K562 (cell line): ENCODE data around the gene UQCC2. TPM values are rescaled to one million over a fixed set of nuclear protein-coding genes. Genes with fewer than 3 reads are reported as not detected.

Experiments
- ATAC-seq: fragments of 200-7000 bp; cut with Tn5 transposase; 3 replicates; pipeline ENCODE4 v1.9.1; 2020; ENCODE audit warnings: moderate library complexity
- BruUV-seq: library from RNA; stranded (reverse); fragments of 400-500 nt; replicated peaks from 2 replicates; lab custom pipeline; 2021; lab: Mats Ljungman, UMichigan
- CTCF ChIA-PET: fragments of 300-600 bp; formaldehyde crosslinking; extraction: SDS; loops from one replicate; lab custom pipeline; 2021; ENCODE audit warnings: low intra/inter-chr PET ratio; lab: Yijun Ruan, JAX
- POLR2A ChIA-PET: fragments of 300-600, 350-650 bp; sonication (Branson Sonifier 250); formaldehyde crosslinking; extraction: SDS; loops from one replicate; lab custom pipeline; 2021; ENCODE audit warnings: antibody characterized with exemption, inconsistent platforms; lab: Yijun Ruan, JAX
- DNase-seq, 4 experiments: peaks; one replicate each; pipeline versions ENCODE4 v3.0.0 to v3.0.0-alpha.2; 2011 to 2018; ENCODE audit warnings: low spot score in 3 of 4, mixed read lengths in 3 of 4; ENCODE audit errors: extremely low read depth in 1 of 4
- FAIRE-seq: peaks from 2 replicates; lab custom pipeline; 2011; peaks lifted over from hg19 to GRCh38; lab: Jason Lieb, UNC
- H2AFZ ChIP-seq: 2 replicates; pipeline ENCODE4 v1.6.0; 2011; ENCODE audit warnings: low read depth, low read length, control low read depth, inconsistent platforms
- H3K27ac ChIP-seq: fragments of 200-600 bp; 3 replicates; pipeline ENCODE4 v1.8.0; 2011; ENCODE audit warnings: low read depth, mild to moderate bottlenecking, control low read depth, inconsistent platforms, low read length, moderate library complexity, mixed read lengths; ENCODE audit errors: extremely low read depth
- H3K27me3 ChIP-seq, 2 experiments: fragments of 300-600 bp in 1 of 2; 2 replicates in 1 of 2; 3 replicates in 1 of 2; pipeline versions ENCODE4 v1.6.0 to v1.8.0; 2011; ENCODE audit warnings: inconsistent platforms in 2 of 2, low read length in 2 of 2, mild to moderate bottlenecking in 1 of 2, mixed read lengths in 1 of 2, moderate library complexity in 1 of 2; ENCODE audit not compliant: control insufficient read depth in 2 of 2, insufficient read depth in 2 of 2
- H3K36me3 ChIP-seq: fragments of 300-600 bp; 3 replicates; pipeline ENCODE4 v1.8.0; 2011; ENCODE audit warnings: mild to moderate bottlenecking, low read length, inconsistent platforms; ENCODE audit not compliant: control insufficient read depth, insufficient read depth
- H3K4me1 ChIP-seq, 2 experiments: fragments of 200-600 bp in 1 of 2; replicated peaks in 1 of 2; 2 replicates in 1 of 2; 3 replicates in 1 of 2; pipeline versions ENCODE4 v1.5.1 to v1.8.0; 2011; ENCODE audit warnings: inconsistent platforms in 2 of 2, low read length in 2 of 2, mild to moderate bottlenecking in 1 of 2, mixed read lengths in 1 of 2, moderate library complexity in 1 of 2; ENCODE audit not compliant: control insufficient read depth in 2 of 2, insufficient read depth in 2 of 2
- H3K4me2 ChIP-seq: 2 replicates; pipeline ENCODE4 v1.6.1; 2011; ENCODE audit warnings: low read length, control low read depth, inconsistent platforms, mixed read lengths; ENCODE audit not compliant: insufficient read depth
- H3K4me3 ChIP-seq: fragments of 200-600 bp; sonication (generic), shearing (Covaris generic); 2 replicates; pipeline ENCODE4 v1.5.1; 2016; ENCODE audit warnings: control low read depth, inconsistent platforms
- H3K79me2 ChIP-seq: fragments of 200-600 bp; 3 replicates; pipeline ENCODE4 v1.8.0; 2011; ENCODE audit warnings: low read length, inconsistent platforms; ENCODE audit not compliant: control insufficient read depth, insufficient read depth
- H3K9ac ChIP-seq, 2 experiments: 2 replicates each; pipeline versions ENCODE4 v1.6.0 to v1.6.1; 2011; ENCODE audit warnings: low read depth in 2 of 2, low read length in 2 of 2, control low read depth in 1 of 2, inconsistent platforms in 1 of 2, mild to moderate bottlenecking in 1 of 2, mixed read lengths in 1 of 2; ENCODE audit not compliant: insufficient read depth in 1 of 2
- H3K9me1 ChIP-seq: one replicate; pipeline ENCODE4 v1.6.0; 2011; ENCODE audit warnings: inconsistent platforms, mild to moderate bottlenecking, low read length, moderate library complexity; ENCODE audit not compliant: control insufficient read depth, insufficient read depth
- H3K9me3 ChIP-seq: replicated peaks from 2 replicates; pipeline ENCODE4 v1.5.1; 2011; ENCODE audit warnings: low read depth, low read length, inconsistent platforms; ENCODE audit not compliant: control insufficient read depth, insufficient read depth
- H4K20me1 ChIP-seq: replicated peaks from 2 replicates; pipeline ENCODE4 v1.6.1; 2011; ENCODE audit warnings: low read length, inconsistent platforms, mixed read lengths; ENCODE audit not compliant: control insufficient read depth, insufficient read depth
- MBD2 ChIP-seq: sonication (generic); IDR thresholded peaks from 2 replicates; pipeline ENCODE4 v1.6.1; 2016; ENCODE audit warnings: low read depth, borderline replicate concordance
- NR2C1 ChIP-seq, 2 experiments: fragments of 450-650 bp; IDR thresholded peaks; 2 replicates each; pipeline ENCODE4 v1.6.1; 2017; ENCODE audit warnings: mild to moderate bottlenecking in 2 of 2, antibody characterized with exemption in 1 of 2, inconsistent platforms in 1 of 2, missing compliant biosample characterization in 1 of 2, missing genetic modification characterization in 1 of 2
- NRF1 ChIP-seq, 2 experiments: fragments of 450-650 bp; IDR thresholded peaks in 1 of 2; conservative IDR thresholded peaks in 1 of 2; 2 replicates each; pipeline ENCODE4 v1.6.1; 2014; ENCODE audit warnings: mild to moderate bottlenecking in 2 of 2
- PHF20 ChIP-seq: fragments of 450-650 bp; IDR thresholded peaks from 2 replicates; pipeline ENCODE4 v1.6.1; 2018; ENCODE audit not compliant: partially characterized antibody
- ZNF124 ChIP-seq: sonication (generic); formaldehyde crosslinking; IDR thresholded peaks from 2 replicates; pipeline ENCODE4 v1.8.1; 2022; ENCODE audit warnings: missing genetic modification reagents
- WGBS: fragments of 100-300 bp; shearing (Covaris generic); methylation state at CpG from one replicate; pipeline ENCODE4 v1.1.6; 2016; ENCODE audit warnings: low coverage, mixed read lengths; ENCODE audit not compliant: insufficient coverage; ENCODE audit errors: missing lambda C conversion rate; 5-methylcytosine and 5-hydroxymethylcytosine counted together
- in situ Hi-C: fragments of 300-500 bp; cut with MboI; formaldehyde crosslinking; loops from 4 replicates; pipeline ENCODE4 v1.15.0; 2018; ENCODE audit warnings: inconsistent platforms, mixed read lengths
- intact Hi-C: fragments of 100-400 bp; cut with micrococcal nuclease; formaldehyde crosslinking; loops from 2 replicates; pipeline ENCODE4 v1.14.2; 2022
- polyA plus RNA-seq, 8 experiments: library from polyadenylated mRNA; depleted of rRNA in 4 of 8; stranded (reverse) in 5 of 8; unstranded in 3 of 8; fragments of >200 nt; fragmentation: Nextera tagmentation in 2 of 8; fragmentation: Illumina TruSeq in 1 of 8; extraction: Ambion mirVana in 2 of 8; extraction: Trizol in 1 of 8; gene quantifications; 2 replicates each; pipeline versions ENCODE4 v1.2.1 to v1.2.3, GENCODE V29; 2011 to 2014; ENCODE audit warnings: inconsistent platforms in 1 of 8, missing spikeins in 1 of 8
- total RNA-seq, 7 experiments: library from RNA; depleted of rRNA in 6 of 7; stranded (reverse); fragments of >200 nt in 6 of 7; fragmentation: Illumina TruSeq in 2 of 7; extraction: Trizol in 2 of 7; gene quantifications; 2 replicates each; pipeline versions ENCODE4 v1.2.1 to v1.2.3, GENCODE V29; 2011 to 2021; ENCODE audit warnings: low replicate concordance in 1 of 7

Gene UQCC2
- total and polyA plus RNA-seq, 9 of the 15 experiments (the other 6 are each of a cell fraction or from before 2014, with no cell fraction given): 58.5 to 927 (median 158) TPM

GRCh38 chr6:33725222-33725621 is 13.7 kb upstream of the UQCC2 start:
- Histone ChIP-seq H3K27ac (no peak overlapping the region), H3K36me3 (no peaks in the 10 kb centered on the region), H3K4me2 (no peak overlapping the region), H3K4me1 (peaks cover 2 to 3% of the 10 kb centered on the region in 2 experiments; a peak in 2 of 5 replicates), H3K9me3 (no peaks in the 10 kb centered on the region), H3K79me2 (no peaks in the 10 kb centered on the region), H3K9me1 (no peaks in the 10 kb centered on the region), H3K9ac (no peak overlapping the region), H3K27me3 (peaks cover 67 to 90% of the 10 kb centered on the region in 2 experiments), H4K20me1 (0 out of 2 replicates have a peak, but pooled peaks cover 11% of the 10 kb centered on the region), H2AFZ (no peak overlapping the region), H3K4me3 (no peak overlapping the region)
- POLR2A ChIA-PET: interaction anchor here (1.4 kb wide), 1 partner anchor 12 kb away, joined by 4 read pairs; no protein-coding TSS in a partner anchor
- intact Hi-C loops: no loop called here
- no peak for DNase-seq
- no TSS peak for BruUV-seq
- no peak for ATAC-seq
- no peak for FAIRE-seq
- WGBS: 5% methylated on average over 13 of the region's 14 CpGs
- in situ Hi-C loops: no loop called here
- CTCF ChIA-PET: no interaction called here
- TF ChIP-seq MBD2 (no peak), ZNF124 (CRISPR knock-in tag) (no peak), NR2C1 (IDR thresholded peaks at IDR 0.05) (no peak), NR2C1 (tag; IDR thresholded peaks at IDR 0.05) (no peak), NRF1 (conservative IDR thresholded peaks at IDR 0.05 in 1 of 2, IDR thresholded peaks at IDR 0.05 in 1 of 2) (peak; percentile 44 to 57; a peak in 2 of 4 replicates), PHF20 (no peak)
